Calu3 (cell line): ENCODE data around the gene ADM5. TPM values are rescaled to one million over a fixed set of nuclear protein-coding genes. Genes with fewer than 3 reads are reported as not detected.

ENCODE experiments used
- BruUV-seq: library from RNA; stranded (reverse); fragments of 400-500 nt; replicated peaks from 2 replicates; lab custom pipeline; 2021; lab: Mats Ljungman, UMichigan
- CTCF ChIA-PET: fragments of 300-600 bp; sonication (Branson Sonifier 250); formaldehyde crosslinking; loops from one replicate; lab custom pipeline; 2022; ENCODE audit warnings: antibody characterized with exemption; lab: Charles Lee
- DNase-seq: peaks from one replicate; pipeline ENCODE4 v3.0.0; 2022
- H3K27ac Mint-ChIP-seq: one replicate; pipeline ENCODE4 v1.8.0; 2022; ENCODE audit warnings: mixed read lengths; ENCODE audit not compliant: unreplicated experiment
- H3K27me3 Mint-ChIP-seq: one replicate; pipeline ENCODE4 v1.8.0; 2022; ENCODE audit warnings: mixed read lengths; ENCODE audit not compliant: unreplicated experiment
- H3K36me3 Mint-ChIP-seq: one replicate; pipeline ENCODE4 v1.8.0; 2022; ENCODE audit warnings: mild to moderate bottlenecking, moderate library complexity, mixed read lengths; ENCODE audit not compliant: insufficient read depth, unreplicated experiment
- H3K4me1 Mint-ChIP-seq: one replicate; pipeline ENCODE4 v1.8.0; 2022; ENCODE audit warnings: mild to moderate bottlenecking, low read depth, mixed read lengths; ENCODE audit not compliant: unreplicated experiment
- H3K4me3 Mint-ChIP-seq: one replicate; pipeline ENCODE4 v1.8.0; 2022; ENCODE audit warnings: mild to moderate bottlenecking, low read depth, moderate library complexity, mixed read lengths; ENCODE audit not compliant: unreplicated experiment
- H3K9me3 Mint-ChIP-seq: one replicate; pipeline ENCODE4 v1.8.0; 2022; ENCODE audit warnings: low read depth, mixed read lengths; ENCODE audit not compliant: unreplicated experiment
- CTCF ChIP-seq: fragments of 200-600 bp; IDR thresholded peaks from one replicate; pipeline ENCODE4 v1.8.0; 2022; ENCODE audit warnings: antibody characterized with exemption; ENCODE audit not compliant: unreplicated experiment
- intact Hi-C: fragments of 100-400 bp; cut with micrococcal nuclease; formaldehyde crosslinking; loops from one replicate; pipeline ENCODE4 v1.10.0; 2022; ENCODE audit not compliant: unreplicated experiment
- microRNA-seq: library from miRNA; unstranded; fragments of <30 nt; microRNA quantifications from one replicate; pipeline ENCODE4 v1.2.0, GENCODE V29; 2022
- total RNA-seq: library from RNA; stranded (reverse); gene quantifications from 2 replicates; pipeline ENCODE4 v1.2.3, GENCODE V29; 2022

Gene ADM5
- total RNA-seq, 1 experiment from 2014 or later = 18.5 TPM

DNA sequence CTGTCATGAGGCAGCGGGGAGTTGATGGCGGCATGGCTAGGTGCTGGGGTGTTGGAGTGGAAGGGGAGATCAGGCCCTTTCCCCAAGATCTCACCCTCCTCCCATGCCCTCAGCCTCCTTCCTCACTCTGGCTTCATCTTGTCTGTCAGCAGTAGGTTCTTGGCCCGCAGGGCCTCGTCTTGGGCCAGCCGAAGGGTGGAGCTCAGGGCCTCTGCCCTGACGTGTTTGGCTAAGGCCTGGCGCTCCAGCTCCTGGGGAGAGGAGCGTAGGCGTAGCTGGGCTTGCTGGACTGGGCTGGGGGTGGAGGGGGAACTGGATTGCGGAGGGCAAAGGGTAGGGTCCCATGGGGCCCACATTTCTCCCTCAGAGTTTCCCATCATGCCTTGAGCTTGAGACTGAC, 50.5 kb downstream of the ADM5 start:
- no peak for DNase-seq
- Mint-ChIP-seq H3K27ac (no peak overlapping the region), H3K27me3 (peaks cover 17% of the 10 kb centered on the region), H3K4me1 (no peaks in the 10 kb centered on the region), H3K9me3 (no peaks in the 10 kb centered on the region), H3K4me3 (no peak overlapping the region), H3K36me3 (no peaks in the 10 kb centered on the region)
- intact Hi-C loops = no loop called here
- no TSS peak for BruUV-seq
- CTCF ChIA-PET = interaction anchor here (0.6 to 0.7 kb wide), 2 partner anchors 159 to 361 kb away, joined by 3 to 4 read pairs; partner anchors contain the start of gene NOSIP
- no peak for TF ChIP-seq CTCF

Small RNA genes lying within 50 kb of the gene (microRNA-seq; reads per million reads assigned to microRNA genes)
- not detected for gene MIR5088

Other genes with a start within 250 kb of the ADM5 start
- gene SLC17A7, start 248.1 kb upstream of the ADM5 start, total RNA-seq = not detected in 2 replicates
- 127 and 141 TPM in 2 replicates for gene PIH1D1, start 237.8 kb upstream of the ADM5 start, total RNA-seq
- gene ALDH16A1, start 236.4 kb upstream of the ADM5 start, total RNA-seq = 34.4 and 36.1 TPM in 2 replicates
- 4.8 and 7.1 TPM in 2 replicates for gene FLT3LG, start 215.4 kb upstream of the ADM5 start, total RNA-seq
- 1,844 and 1,993 TPM in 2 replicates for gene RPL13A, start 202.0 kb upstream of the ADM5 start, total RNA-seq
- gene RPS11, start 193.2 kb upstream of the ADM5 start, total RNA-seq = 1,643 and 1,795 TPM in 2 replicates
- gene FCGRT, start 176.9 kb upstream of the ADM5 start, total RNA-seq = 80.8 and 95.4 TPM in 2 replicates
- gene RCN3, start 161.6 kb upstream of the ADM5 start, total RNA-seq = 5.0 and 7.6 TPM in 2 replicates
- 76.9 and 81.2 TPM in 2 replicates for gene NOSIP, start 109.0 kb upstream of the ADM5 start, total RNA-seq
- gene PRRG2, start 108.3 kb upstream of the ADM5 start, total RNA-seq = 19.0 and 22.1 TPM in 2 replicates
- 51.4 and 53.0 TPM in 2 replicates for gene PRR12, start 98.4 kb upstream of the ADM5 start, total RNA-seq
- gene RRAS, start 49.5 kb upstream of the ADM5 start, total RNA-seq = 70.4 and 82.2 TPM in 2 replicates
- 129 and 137 TPM in 2 replicates for gene SCAF1, start 47.4 kb upstream of the ADM5 start, total RNA-seq
- gene IRF3, start 23.7 kb upstream of the ADM5 start, total RNA-seq = 189 and 191 TPM in 2 replicates
- 66.5 and 70.8 TPM in 2 replicates for gene BCL2L12, start 23.7 kb upstream of the ADM5 start, total RNA-seq
- 350 and 369 TPM in 2 replicates for gene PRMT1, start 12.3 kb upstream of the ADM5 start, total RNA-seq
- gene CPT1C, start 1.5 kb downstream of the ADM5 start, total RNA-seq = 0.57 and 1.4 TPM in 2 replicates
- gene TSKS, start 73.7 kb downstream of the ADM5 start, total RNA-seq = not detected in 2 replicates
- 80.1 and 89.0 TPM in 2 replicates for gene AP2A1, start 77.4 kb downstream of the ADM5 start, total RNA-seq
- gene FUZ, start 123.7 kb downstream of the ADM5 start, total RNA-seq = 12.2 and 17.0 TPM in 2 replicates
- 89.7 and 95.8 TPM in 2 replicates for gene MED25, start 128.7 kb downstream of the ADM5 start, total RNA-seq
- 231 and 256 TPM in 2 replicates for gene PTOV1, start 161.6 kb downstream of the ADM5 start, total RNA-seq
- gene PNKP, start 178.0 kb downstream of the ADM5 start, total RNA-seq = 185 and 189 TPM in 2 replicates
- gene AKT1S1, start 187.8 kb downstream of the ADM5 start, total RNA-seq = 58.9 and 65.2 TPM in 2 replicates
- gene TBC1D17, start 188.1 kb downstream of the ADM5 start, total RNA-seq = 54.7 and 56.9 TPM in 2 replicates
- 8.2 and 10.7 TPM in 2 replicates for gene IL4I1, start 207.3 kb downstream of the ADM5 start, total RNA-seq
- gene ATF5, start 239.6 kb downstream of the ADM5 start, total RNA-seq = 30.7 and 40.6 TPM in 2 replicates
- gene NUP62, start 239.9 kb downstream of the ADM5 start, total RNA-seq = 116 and 124 TPM in 2 replicates